Measurements from ENCODE around the gene CRYBG1. TPM values are rescaled to one million over a fixed set of nuclear protein-coding genes. Genes with fewer than 3 reads are reported as not detected.

The CRYBG1 gene
- total RNA-seq, 1 experiment from 2014 or later, result 5.7 TPM

DNA sequence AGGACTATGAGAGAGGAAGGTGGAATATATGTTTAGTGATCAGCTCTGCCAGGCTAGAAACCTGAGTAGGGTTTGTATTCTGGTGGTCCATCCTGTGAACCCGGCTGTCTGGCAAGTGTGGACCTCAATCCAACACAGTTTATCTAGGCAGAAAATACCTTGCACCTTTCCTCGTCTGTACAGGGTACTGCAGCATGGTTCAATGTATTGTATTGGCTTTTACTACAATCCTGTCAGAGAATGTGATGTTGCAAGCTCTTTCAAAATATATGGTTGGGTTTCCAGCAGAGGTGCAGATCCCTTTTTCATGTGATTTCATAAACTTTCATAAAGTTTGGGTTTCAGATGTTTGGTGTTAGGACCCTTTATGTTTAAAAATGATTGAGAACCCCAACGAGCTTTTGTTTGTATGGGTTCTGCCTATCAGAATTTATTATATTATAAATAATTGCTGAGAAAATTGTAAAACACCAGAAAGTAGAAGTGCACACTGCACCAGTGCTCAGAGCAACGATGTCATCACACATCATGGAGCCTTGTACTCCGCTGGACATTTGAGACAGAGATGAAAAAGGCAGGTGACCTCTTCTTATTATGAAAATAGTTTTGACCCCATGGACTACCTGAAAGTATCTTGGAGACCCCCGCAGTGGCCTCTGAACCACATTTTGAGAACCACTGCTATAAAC is 162.2 kb downstream of the CRYBG1 start:
- H2BK5ac ChIP-seq (ENCODE audit: insufficient read length, low read length), result no peak overlapping the region
- no peak overlapping the region for H2BK120ac ChIP-seq (ENCODE audit: low read depth, low read length, poor library complexity, severe bottlenecking)
- H3K27me3 Mint-ChIP-seq (ENCODE audit: low read depth), result 0 out of 2 replicates have a peak, but pooled peaks cover 3% of the 10 kb centered on the region
- H3K18ac ChIP-seq (ENCODE audit: insufficient read length, low read depth, low read length), result no peak overlapping the region
- no peak overlapping the region for H3K23ac ChIP-seq (ENCODE audit: insufficient read length, low read depth, low read length)
- no CpG with 5 or more reads among the region's 6 CpGs for WGBS (ENCODE audit: extremely low coverage, insufficient read length, low lambda C conversion rate)
- no peak overlapping the region for H3T11ph ChIP-seq (ENCODE audit: low read length)
- H2AK5ac ChIP-seq (ENCODE audit: insufficient read length, low read length), result no peak overlapping the region
- H4K91ac ChIP-seq (ENCODE audit: insufficient read length, low read depth, low read length), result no peak overlapping the region
- no peak overlapping the region for H2BK12ac ChIP-seq (ENCODE audit: insufficient read length, low read depth, low read length)
- no peak overlapping the region for H3K4ac ChIP-seq (ENCODE audit: low read depth, low read length)
- no peaks in the 10 kb centered on the region for H4K20me1 ChIP-seq (ENCODE audit: control insufficient read depth, insufficient read depth, insufficient read length)
- no peak for DNase-seq
- no peaks in the 10 kb centered on the region for H3K79me1 ChIP-seq (ENCODE audit: insufficient read depth, low read depth, low read length, poor library complexity, severe bottlenecking)
- no peak overlapping the region for H3K4me2 ChIP-seq (ENCODE audit: insufficient read depth, insufficient read length, low read length)
- H3K27ac Mint-ChIP-seq, result no peak overlapping the region
- no peak overlapping the region for H3K9ac ChIP-seq (ENCODE audit: extremely low read depth, insufficient read length, low read length)
- H3K27ac ChIP-seq (ENCODE audit: insufficient read length, low read depth, low read length), result no peak overlapping the region
- no peaks in the 10 kb centered on the region for H3K27me3 ChIP-seq (ENCODE audit: insufficient read depth, low read length)
- no peak overlapping the region for H3K4me3 Mint-ChIP-seq
- TF ChIP-seq, protein P1, sequence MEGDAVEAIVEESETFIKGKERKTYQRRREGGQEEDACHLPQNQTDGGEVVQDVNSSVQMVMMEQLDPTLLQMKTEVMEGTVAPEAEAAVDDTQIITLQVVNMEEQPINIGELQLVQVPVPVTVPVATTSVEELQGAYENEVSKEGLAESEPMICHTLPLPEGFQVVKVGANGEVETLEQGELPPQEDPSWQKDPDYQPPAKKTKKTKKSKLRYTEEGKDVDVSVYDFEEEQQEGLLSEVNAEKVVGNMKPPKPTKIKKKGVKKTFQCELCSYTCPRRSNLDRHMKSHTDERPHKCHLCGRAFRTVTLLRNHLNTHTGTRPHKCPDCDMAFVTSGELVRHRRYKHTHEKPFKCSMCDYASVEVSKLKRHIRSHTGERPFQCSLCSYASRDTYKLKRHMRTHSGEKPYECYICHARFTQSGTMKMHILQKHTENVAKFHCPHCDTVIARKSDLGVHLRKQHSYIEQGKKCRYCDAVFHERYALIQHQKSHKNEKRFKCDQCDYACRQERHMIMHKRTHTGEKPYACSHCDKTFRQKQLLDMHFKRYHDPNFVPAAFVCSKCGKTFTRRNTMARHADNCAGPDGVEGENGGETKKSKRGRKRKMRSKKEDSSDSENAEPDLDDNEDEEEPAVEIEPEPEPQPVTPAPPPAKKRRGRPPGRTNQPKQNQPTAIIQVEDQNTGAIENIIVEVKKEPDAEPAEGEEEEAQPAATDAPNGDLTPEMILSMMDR (conservative IDR thresholded peaks at IDR 0.05), result no peak
- H3K56ac ChIP-seq (ENCODE audit: insufficient read length, low read depth, low read length), result no peak overlapping the region
- peaks cover under 1 to 1% of the 10 kb centered on the region in 2 experiments; a peak in 2 of 4 replicates for H3K4me1 Mint-ChIP-seq
- H3K4me1 ChIP-seq (ENCODE audit: insufficient read depth, low read length), result no peaks in the 10 kb centered on the region; the same call in none of the 2 replicates
- H2BK15ac ChIP-seq (ENCODE audit: low read depth, low read length), result no peak overlapping the region
- no peaks in the 10 kb centered on the region for H3K23me2 ChIP-seq (ENCODE audit: insufficient read length, low read depth, low read length, poor library complexity, severe bottlenecking)
- no peaks in the 10 kb centered on the region for H3K79me2 ChIP-seq (ENCODE audit: insufficient read depth, low read length)
- H4K5ac ChIP-seq (ENCODE audit: insufficient read length, low read depth, low read length), result no peak overlapping the region
- no peaks in the 10 kb centered on the region for H3K36me3 Mint-ChIP-seq (ENCODE audit: insufficient read depth in 1 of 3, low read depth in 3 of 3)
- no peak overlapping the region for H4K8ac ChIP-seq (replicated peaks; ENCODE audit: insufficient read length, low read depth, low read length)
- no peaks in the 10 kb centered on the region for H3K9me3 ChIP-seq (ENCODE audit: control insufficient read depth, low read depth, low read length)
- no peak overlapping the region for H3K14ac ChIP-seq (ENCODE audit: insufficient read depth, low read length)
- H2BK20ac ChIP-seq (ENCODE audit: low read depth, low read length, poor library complexity, severe bottlenecking), result no peak overlapping the region
- H3K9me3 Mint-ChIP-seq, result no peaks in the 10 kb centered on the region
- no peak overlapping the region for H2AFZ ChIP-seq (ENCODE audit: low read length)
